ENCODE results near the gene AKAP13.

The AKAP13 gene

GRCh38 chr15:85393210-85393609 lies 12.8 kb downstream of the AKAP13 start:
- DNase-seq: no peak

GRCh38 chr15:85394554-85395333 lies 14.3 kb downstream of the AKAP13 start:
- DNase-seq: no peak

GRCh38 chr15:85396554-85396953 lies 16.2 kb downstream of the AKAP13 start:
- DNase-seq: no peak

- DNase-seq: no peak
Observed at GRCh38 chr15:85397151-85397550, 16.7 kb downstream of the AKAP13 start.

GRCh38 chr15:85397926-85398325 lies 17.5 kb downstream of the AKAP13 start:
- no peak for DNase-seq

GRCh38 chr15:85398822-85399221 lies 18.4 kb downstream of the AKAP13 start:
- no peak for DNase-seq

GRCh38 chr15:85399627-85400026 lies 19.2 kb downstream of the AKAP13 start:
- DNase-seq: no peak

- no peak for DNase-seq
Observed at GRCh38 chr15:85400606-85401005, 20.2 kb downstream of the AKAP13 start.

- no peak for DNase-seq
Observed at GRCh38 chr15:85401108-85401774, 20.8 kb downstream of the AKAP13 start.

- no peak for DNase-seq
Observed at GRCh38 chr15:85402195-85402881, 21.9 kb downstream of the AKAP13 start.

- DNase-seq: no peak
Observed at GRCh38 chr15:85403745-85404144, 23.3 kb downstream of the AKAP13 start.

GRCh38 chr15:85404176-85404917 lies 23.9 kb downstream of the AKAP13 start:
- no peak for DNase-seq

- DNase-seq: no peak
Observed at GRCh38 chr15:85404918-85405866, 24.8 kb downstream of the AKAP13 start.

GRCh38 chr15:85406916-85407315 lies 26.5 kb downstream of the AKAP13 start:
- no peak for DNase-seq

- DNase-seq: peak; percentile 78
Observed at GRCh38 chr15:85407421-85408269, 27.2 kb downstream of the AKAP13 start.

- DNase-seq: peak; percentile 80
Observed at GRCh38 chr15:85408270-85408746, 27.9 kb downstream of the AKAP13 start.

- peak; percentile 64 for DNase-seq
Observed at GRCh38 chr15:85412066-85412465, 31.7 kb downstream of the AKAP13 start.

GRCh38 chr15:85412956-85413854 lies 32.8 kb downstream of the AKAP13 start:
- peak; percentile 94 for DNase-seq

GRCh38 chr15:85414037-85414436 lies 33.6 kb downstream of the AKAP13 start:
- no peak for DNase-seq

GRCh38 chr15:85414495-85414894 lies 34.1 kb downstream of the AKAP13 start:
- no peak for DNase-seq
